Measurements from ENCODE around the gene ARID4B. TPM values are rescaled to one million over a fixed set of nuclear protein-coding genes. Genes with fewer than 3 reads are reported as not detected.

Gene ARID4B
- total and polyA plus RNA-seq, 2 of the 13 experiments (the other 11 are each of a cell fraction or from before 2014, with no cell fraction given): 9.7 to 24.6 TPM

- H3K36me3 ChIP-seq (replicated peaks in 1 of 2; ENCODE audit: control insufficient read depth in 1 of 2, insufficient read depth in 2 of 2, low read length in 2 of 2): no peaks in the 10 kb centered on the region
- H2AFZ ChIP-seq (ENCODE audit: low read length): no peak overlapping the region
- POLR2A ChIA-PET: no interaction called here
- H3K4me2 ChIP-seq (ENCODE audit: low read depth, low read length): no peak overlapping the region
- CTCF ChIA-PET (ENCODE audit: low intra/inter-chr PET ratio, low total read pairs): no interaction called here
- H3K27me3 ChIP-seq (ENCODE audit: control insufficient read depth in 1 of 2, insufficient read depth in 2 of 2, low read length in 2 of 2): no peaks in the 10 kb centered on the region
- TF ChIP-seq NPAS2 (CRISPR knock-in tag; IDR thresholded peaks at IDR 0.05; ENCODE audit: borderline replicate concordance) (no peak), ZNF691 (CRISPR knock-in tag; IDR thresholded peaks at IDR 0.05; ENCODE audit: borderline replicate concordance, low read depth) (no peak), DMAP1 (CRISPR knock-in tag; IDR thresholded peaks at IDR 0.05) (no peak), GMEB1 (CRISPR knock-in tag; IDR thresholded peaks at IDR 0.05; ENCODE audit: borderline replicate concordance) (no peak), AKNA (CRISPR knock-in tag; IDR thresholded peaks at IDR 0.05; ENCODE audit: borderline replicate concordance) (no peak)
- no peak overlapping the region for H3K9ac ChIP-seq (ENCODE audit: insufficient read depth, low read depth, low read length)
- no peak overlapping the region for H3K4me3 ChIP-seq (replicated peaks in 1 of 3; ENCODE audit: insufficient read depth in 1 of 3, low read depth in 2 of 3, low read length in 3 of 3)
- intact Hi-C loops (cut with micrococcal nuclease; ENCODE audit: unreplicated experiment): no loop called here
- 88% methylated on average over 6 of the region's 6 CpGs for WGBS (ENCODE audit: low lambda C conversion rate)
- H3K27ac ChIP-seq (ENCODE audit: extremely low read length, insufficient read depth, low read length): no peak overlapping the region
- H3K9me3 ChIP-seq (ENCODE audit: low read length): no peaks in the 10 kb centered on the region
- peaks cover 50% of the 10 kb centered on the region for H4K20me1 ChIP-seq (ENCODE audit: insufficient read depth, low read length)
- FAIRE-seq (no peak), DNase-seq (ENCODE audit: low spot score) (no peak), ATAC-seq (no peak)
- in situ Hi-C loops (cut with HindIII; ENCODE audit: extremely low pct_ligation_motif_present, low pct_unique_long_range_greater_than_20kb): no loop called here
- BruUV-seq (replicated peaks): no TSS peak
- peaks cover 95% of the 10 kb centered on the region for H3K79me2 ChIP-seq (ENCODE audit: insufficient read depth, low read length)
- peaks cover 39% of the 10 kb centered on the region for H3K4me1 ChIP-seq (ENCODE audit: insufficient read depth, low read length)
These were observed 36.3 kb downstream of the ARID4B start for GRCh38 chr1:235291599-235292091.

All from HepG2 (cell line).